H1 (cell line): ENCODE data around the gene EMX2. TPM values are rescaled to one million over a fixed set of nuclear protein-coding genes. Genes with fewer than 3 reads are reported as not detected.

Experiments used
- CTCF ChIA-PET: fragments of 300-600 bp; sonication (Branson Sonifier 250); formaldehyde crosslinking; loops from one replicate; lab custom pipeline; 2021; ENCODE audit not compliant: partially characterized antibody; lab: Charles Lee
- POLR2A ChIA-PET: fragments of 300-600 bp; sonication (Branson Sonifier 250); formaldehyde crosslinking; loops from one replicate; lab custom pipeline; 2021; ENCODE audit warnings: inconsistent platforms; ENCODE audit not compliant: partially characterized antibody; lab: Charles Lee
- DNase-seq, 2 experiments: peaks; one replicate each; pipeline versions ENCODE4 v3.0.0 to v3.0.0-alpha.2; 2010 to 2022; ENCODE audit warnings: low spot score in 2 of 2, low read depth in 1 of 2, mixed read lengths in 1 of 2
- FAIRE-seq: peaks from 2 replicates; lab custom pipeline; 2011; peaks lifted over from hg19 to GRCh38; lab: Jason Lieb, UNC
- H2AFZ ChIP-seq: 2 replicates; pipeline ENCODE4 v1.8.1; 2012; ENCODE audit warnings: low read length, inconsistent platforms
- H2AK5ac ChIP-seq: 2 replicates; pipeline ENCODE4 v1.6.1; 2013; ENCODE audit warnings: low read depth, low read length
- H2BK120ac ChIP-seq: replicated peaks from 2 replicates; pipeline ENCODE3; 2013; ENCODE audit warnings: low read depth, low read length, inconsistent platforms
- H2BK12ac ChIP-seq: 2 replicates; pipeline ENCODE4 v1.6.1; 2013; ENCODE audit warnings: low read depth, low read length
- H2BK15ac ChIP-seq: 2 replicates; pipeline ENCODE4 v1.6.1; 2013; ENCODE audit warnings: low read length
- H2BK20ac ChIP-seq: 2 replicates; pipeline ENCODE4 v1.6.1; 2013; ENCODE audit warnings: low read length
- H2BK5ac ChIP-seq: 2 replicates; pipeline ENCODE4 v1.6.1; 2013; ENCODE audit warnings: low read depth, low read length
- H3K14ac ChIP-seq: 2 replicates; pipeline ENCODE4 v1.6.1; 2013; ENCODE audit warnings: inconsistent platforms; ENCODE audit not compliant: insufficient read length
- H3K18ac ChIP-seq: 2 replicates; pipeline ENCODE4 v1.6.1; 2013; ENCODE audit warnings: low read length; ENCODE audit errors: extremely low read depth
- H3K23ac ChIP-seq: 2 replicates; pipeline ENCODE4 v1.6.1; 2013; ENCODE audit warnings: inconsistent platforms; ENCODE audit not compliant: insufficient read length
- H3K23me2 ChIP-seq: 2 replicates; pipeline ENCODE4 v1.6.1; 2013; ENCODE audit warnings: low read depth, low read length
- H3K27ac ChIP-seq: 2 replicates; pipeline ENCODE4 v1.6.1; 2011; ENCODE audit warnings: low read depth, low read length, inconsistent platforms
- H3K27me3 ChIP-seq, 4 experiments: replicated peaks in 1 of 4; 1 replicate in 1 of 4; 2 replicates in 3 of 4; pipeline versions ENCODE4 v1.6.1 to v1.8.1; 2011 to 2013; ENCODE audit warnings: low read length in 3 of 4, mild to moderate bottlenecking in 3 of 4, inconsistent platforms in 2 of 4, mixed read lengths in 2 of 4, moderate library complexity in 1 of 4; ENCODE audit not compliant: control insufficient read depth in 3 of 4, insufficient read depth in 3 of 4; ENCODE audit errors: extremely low read depth in 1 of 4
- H3K36me3 ChIP-seq, 4 experiments: 2 replicates each; pipeline versions ENCODE4 v1.6.1 to v1.8.1; 2011 to 2013; ENCODE audit warnings: mild to moderate bottlenecking in 4 of 4, low read length in 3 of 4, moderate library complexity in 2 of 4, control low read depth in 1 of 4, inconsistent platforms in 1 of 4; ENCODE audit not compliant: insufficient read depth in 4 of 4, control insufficient read depth in 2 of 4
- H3K4ac ChIP-seq: replicated peaks from 2 replicates; pipeline ENCODE3; 2013; ENCODE audit warnings: low read length, low read depth, mixed read lengths, inconsistent platforms; ENCODE audit not compliant: insufficient read length
- H3K4me1 ChIP-seq, 4 experiments: replicated peaks in 1 of 4; 1 replicate in 1 of 4; 2 replicates in 3 of 4; pipeline versions ENCODE4 v1.6.1 to v1.8.1; 2011 to 2013; ENCODE audit warnings: low read length in 3 of 4, inconsistent platforms in 2 of 4, mixed read lengths in 1 of 4; ENCODE audit not compliant: insufficient read depth in 4 of 4, control insufficient read depth in 3 of 4
- H3K4me2 ChIP-seq, 2 experiments: 2 replicates each; pipeline versions ENCODE4 v1.6.1 to v1.8.1; 2011 to 2013; ENCODE audit warnings: low read depth in 2 of 2, low read length in 2 of 2, control low read depth in 1 of 2, inconsistent platforms in 1 of 2, mild to moderate bottlenecking in 1 of 2; ENCODE audit not compliant: insufficient read depth in 1 of 2
- H3K4me3 ChIP-seq, 4 experiments: fragments of 200-600, 300-600 bp in 1 of 4; sonication (generic), shearing (Covaris generic), sonication (Bioruptor Twin) in 1 of 4; 2 replicates each; pipeline versions ENCODE4 v1.5.1 to v1.8.1; 2011 to 2016; ENCODE audit warnings: low read length in 4 of 4, low read depth in 3 of 4, control low read depth in 2 of 4, inconsistent platforms in 2 of 4, mild to moderate bottlenecking in 2 of 4, mixed read lengths in 1 of 4, moderate library complexity in 1 of 4; ENCODE audit not compliant: insufficient read depth in 2 of 4; ENCODE audit errors: extremely low read depth in 1 of 4
- H3K56ac ChIP-seq: replicated peaks from 2 replicates; pipeline ENCODE3; 2013; ENCODE audit warnings: low read depth, mild to moderate bottlenecking, mixed read lengths, low read length, inconsistent platforms; ENCODE audit not compliant: insufficient read length
- H3K79me1 ChIP-seq: 2 replicates; pipeline ENCODE4 v1.6.1; 2013; ENCODE audit warnings: low read depth, low read length, control low read depth
- H3K79me2 ChIP-seq, 2 experiments: 2 replicates each; pipeline versions ENCODE4 v1.6.1 to v1.8.1; 2012 to 2013; ENCODE audit warnings: low read length in 2 of 2, mild to moderate bottlenecking in 2 of 2, inconsistent platforms in 1 of 2; ENCODE audit not compliant: insufficient read depth in 2 of 2, control insufficient read depth in 1 of 2
- H3K9ac ChIP-seq, 4 experiments: replicated peaks in 1 of 4; 1 replicate in 1 of 4; 2 replicates in 3 of 4; pipeline versions ENCODE4 v1.6.1 to v1.8.1; 2011 to 2013; ENCODE audit warnings: low read depth in 3 of 4, low read length in 3 of 4, control low read depth in 2 of 4, mild to moderate bottlenecking in 2 of 4, moderate library complexity in 2 of 4, inconsistent platforms in 1 of 4; ENCODE audit errors: extremely low read depth in 1 of 4
- H3K9me3 ChIP-seq, 2 experiments: 2 replicates each; pipeline versions ENCODE4 v1.6.1 to v1.8.1; 2012 to 2013; ENCODE audit warnings: mild to moderate bottlenecking in 2 of 2, moderate library complexity in 2 of 2, control low read depth in 1 of 2, inconsistent platforms in 1 of 2, low read depth in 1 of 2, low read length in 1 of 2, mixed read lengths in 1 of 2; ENCODE audit not compliant: insufficient read depth in 2 of 2
- H4K20me1 ChIP-seq, 2 experiments: replicated peaks in 1 of 2; 2 replicates each; pipeline versions ENCODE3 to v1.8.1; 2011 to 2013; ENCODE audit warnings: inconsistent platforms in 2 of 2, low read length in 2 of 2, mild to moderate bottlenecking in 1 of 2; ENCODE audit not compliant: insufficient read depth in 2 of 2, control insufficient read depth in 1 of 2
- H4K5ac ChIP-seq: 2 replicates; pipeline ENCODE4 v1.6.1; 2013; ENCODE audit warnings: low read length, low read depth, mixed read lengths, inconsistent platforms; ENCODE audit not compliant: insufficient read length
- H4K8ac ChIP-seq: 2 replicates; pipeline ENCODE4 v1.8.0; 2013; ENCODE audit warnings: mild to moderate bottlenecking, moderate library complexity, low read length, inconsistent platforms; ENCODE audit not compliant: insufficient read depth; ENCODE audit errors: extremely low read depth
- H4K91ac ChIP-seq: replicated peaks from 2 replicates; pipeline ENCODE3; 2013; ENCODE audit warnings: low read length, mixed read lengths, inconsistent platforms; ENCODE audit not compliant: insufficient read length
- BRCA1 ChIP-seq: IDR thresholded peaks from 2 replicates; pipeline ENCODE4 v1.6.1; 2012; ENCODE audit warnings: low read depth, low read length, improper control_type of control experiment
- CEBPB ChIP-seq: IDR thresholded peaks from 2 replicates; pipeline ENCODE4 v1.6.1; 2012; ENCODE audit warnings: low read depth, low read length
- GTF2F1 ChIP-seq: IDR thresholded peaks from 2 replicates; pipeline ENCODE4 v1.6.1; 2012; ENCODE audit warnings: low read depth, low read length, improper control_type of control experiment, borderline replicate concordance
- JUND ChIP-seq: IDR thresholded peaks from 2 replicates; pipeline ENCODE4 v1.6.1; 2011; ENCODE audit warnings: mild to moderate bottlenecking, improper control_type of control experiment, low read length
- PHF8 ChIP-seq: fragments of 200-600 bp; sonication (generic); conservative IDR thresholded peaks from 2 replicates; pipeline ENCODE4 v1.7.1; 2012; ENCODE audit warnings: low read depth, mild to moderate bottlenecking, inconsistent platforms, low read length, moderate library complexity
- SIX5 ChIP-seq: IDR thresholded peaks from 2 replicates; pipeline ENCODE4 v1.6.1; 2011; ENCODE audit warnings: mild to moderate bottlenecking, low read depth, low read length
- WGBS, 2 experiments: shearing (Covaris generic) in 1 of 2; methylation state at CpG; one replicate each; pipeline versions ENCODE4 v1.1.6 to v1.1.7; 2013 to 2015; ENCODE audit warnings: low lambda C conversion rate in 2 of 2, mixed read lengths in 2 of 2, inconsistent platforms in 1 of 2, low coverage in 1 of 2, missing lambda C conversion rate in 1 of 2; ENCODE audit not compliant: insufficient replicate concordance in 2 of 2, insufficient coverage in 1 of 2, insufficient read length in 1 of 2; ENCODE audit errors: extremely low coverage in 1 of 2, missing lambda C conversion rate in 1 of 2; 5-methylcytosine and 5-hydroxymethylcytosine counted together
- polyA plus RNA-seq, 7 experiments: library from polyadenylated mRNA; depleted of rRNA in 3 of 7; stranded (reverse) in 5 of 7; unstranded in 2 of 7; fragments of >200 nt in 5 of 7; fragments of 200-250 nt in 2 of 7; gene quantifications; 1 replicate in 5 of 7; 2 replicates in 1 of 7; 4 replicates in 1 of 7; pipeline versions ENCODE4 v1.2.1 to v1.2.3, GENCODE V29; 2011 to 2013; ENCODE audit warnings: missing spikeins in 2 of 7, mixed read lengths in 2 of 7
- total RNA-seq: library from RNA; stranded (reverse); fragmentation: NEBNext Ultra II Directional; extraction: Animal tissue kit (Norgen Biotek cat#: 25700); gene quantifications from 2 replicates; pipeline ENCODE4 v1.2.1, GENCODE V29; 2021

EMX2 gene
- total and polyA plus RNA-seq, 2 of the 8 experiments (the other 6 are each of a cell fraction or from before 2014, with no cell fraction given), result not detected

GRCh38 chr10:117553142-117553814 lies 10.7 kb downstream of the EMX2 start:
- peak in 1 of 2 experiments; percentile 67 for DNase-seq
- Histone ChIP-seq H2BK20ac (no peak overlapping the region), H4K20me1 (peaks cover 24 to 27% of the 10 kb centered on the region in 2 experiments), H2BK12ac (peak overlapping the region; percentile 50; the same call in 1 of the 2 replicates), H3K18ac (no peak overlapping the region), H3K9ac (no peak overlapping the region), H3K56ac (no peak overlapping the region), H2AK5ac (0 out of 2 replicates have a peak overlapping the region, but pooled peaks have one; percentile 61), H4K5ac (no peak overlapping the region), H3K4me2 (peak overlapping the region; percentile 60 to 65), H2BK15ac (no peak overlapping the region), H2BK5ac (no peak overlapping the region), H2AFZ (no peak overlapping the region), H4K8ac (no peak overlapping the region), H3K9me3 (no peaks in the 10 kb centered on the region), H3K4me1 (peaks cover 0 to 23% (median 14%) of the 10 kb centered on the region in 4 experiments; a peak in 6 of 7 replicates), H3K23ac (no peak overlapping the region), H3K4me3 (peak overlapping the region; percentile 8 to 51 (median 18); a peak in 4 of 8 replicates), H4K91ac (no peak overlapping the region), H3K23me2 (peaks cover 5% of the 10 kb centered on the region), H3K79me1 (no peaks in the 10 kb centered on the region), H3K14ac (no peak overlapping the region), H3K79me2 (no peaks in the 10 kb centered on the region), H3K4ac (no peak overlapping the region), H3K36me3 (no peaks in the 10 kb centered on the region), H3K27ac (no peak overlapping the region), H2BK120ac (no peak overlapping the region), H3K27me3 (peaks cover 73 to 82% (median 78%) of the 10 kb centered on the region in 4 experiments)
- WGBS, 2 experiments, result 5% methylated on average over 64 of the region's 65 CpGs; no CpG with 5 or more reads in 1 of the 2 experiments
- ChIA-PET CTCF (interaction anchor here (1.0 to 5.4 kb wide), 5 partner anchors 11 to 120 kb away, joined by 3 to 44 read pairs (median 5); no protein-coding TSS in a partner anchor), POLR2A (interaction anchor here (0.8 to 1.3 kb wide), 2 partner anchors 10 to 19 kb away, joined by 3 to 6 read pairs; no protein-coding TSS in a partner anchor)
- FAIRE-seq, result no peak
- TF ChIP-seq BRCA1 (no peak), GTF2F1 (no peak), CEBPB (no peak), JUND (no peak), SIX5 (no peak), PHF8 (no peak)
